ENCODE results near the gene LSM12. TPM values are rescaled to one million over a fixed set of nuclear protein-coding genes. Genes with fewer than 3 reads are reported as not detected.

LSM12 gene
- total RNA-seq, 4 donors from 2014 or later = 37.8 to 59.2 (median 46.0) TPM

DNA sequence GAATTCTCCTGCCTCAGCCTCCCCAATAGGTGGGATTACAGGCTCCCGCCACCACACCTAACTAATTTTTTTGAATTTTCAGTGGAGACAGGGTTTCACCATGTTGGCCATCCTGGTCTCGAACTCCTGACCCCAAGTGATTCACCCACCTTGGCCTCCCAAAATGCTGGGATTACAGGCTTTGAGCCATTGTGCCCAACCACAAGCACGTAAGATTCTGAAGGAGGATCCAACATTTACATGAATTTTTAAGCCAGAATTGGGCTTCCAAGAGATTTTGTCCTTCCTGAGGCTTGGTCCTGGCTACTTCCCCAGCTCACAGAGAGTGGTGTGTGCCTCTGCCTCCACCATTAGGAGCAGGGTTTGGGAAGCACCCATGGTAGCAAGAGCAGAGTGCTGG, 15.2 kb upstream of the LSM12 start:
- H3K27ac ChIP-seq (replicated peaks in 1 of 4) = no peak overlapping the region
- no peaks in the 10 kb centered on the region for H3K27me3 ChIP-seq
- intact Hi-C loops (cut with DNase I) = no loop called here
- no peak for DNase-seq (ENCODE audit: extremely low spot score)
- peaks cover 47 to 100% (median 96%) of the 10 kb centered on the region in 4 donors for H3K36me3 ChIP-seq
- TF ChIP-seq POLR2A (IDR thresholded peaks at IDR 0.05; ENCODE audit: low read depth) = no peak
- no peak for TF ChIP-seq EP300 (IDR thresholded peaks at IDR 0.05)
- TF ChIP-seq, protein P1, sequence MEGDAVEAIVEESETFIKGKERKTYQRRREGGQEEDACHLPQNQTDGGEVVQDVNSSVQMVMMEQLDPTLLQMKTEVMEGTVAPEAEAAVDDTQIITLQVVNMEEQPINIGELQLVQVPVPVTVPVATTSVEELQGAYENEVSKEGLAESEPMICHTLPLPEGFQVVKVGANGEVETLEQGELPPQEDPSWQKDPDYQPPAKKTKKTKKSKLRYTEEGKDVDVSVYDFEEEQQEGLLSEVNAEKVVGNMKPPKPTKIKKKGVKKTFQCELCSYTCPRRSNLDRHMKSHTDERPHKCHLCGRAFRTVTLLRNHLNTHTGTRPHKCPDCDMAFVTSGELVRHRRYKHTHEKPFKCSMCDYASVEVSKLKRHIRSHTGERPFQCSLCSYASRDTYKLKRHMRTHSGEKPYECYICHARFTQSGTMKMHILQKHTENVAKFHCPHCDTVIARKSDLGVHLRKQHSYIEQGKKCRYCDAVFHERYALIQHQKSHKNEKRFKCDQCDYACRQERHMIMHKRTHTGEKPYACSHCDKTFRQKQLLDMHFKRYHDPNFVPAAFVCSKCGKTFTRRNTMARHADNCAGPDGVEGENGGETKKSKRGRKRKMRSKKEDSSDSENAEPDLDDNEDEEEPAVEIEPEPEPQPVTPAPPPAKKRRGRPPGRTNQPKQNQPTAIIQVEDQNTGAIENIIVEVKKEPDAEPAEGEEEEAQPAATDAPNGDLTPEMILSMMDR (IDR thresholded peaks at IDR 0.05) = no peak
- TF ChIP-seq POLR2AphosphoS5 (IDR thresholded peaks at IDR 0.05) = no peak
- H3K4me3 ChIP-seq = no peak overlapping the region
- no peaks in the 10 kb centered on the region for H3K9me3 ChIP-seq
- H3K4me1 ChIP-seq = peaks cover 8 to 25% (median 13%) of the 10 kb centered on the region in 4 donors
- WGBS = 93% methylated on average over 3 of the region's 3 CpGs

DNA sequence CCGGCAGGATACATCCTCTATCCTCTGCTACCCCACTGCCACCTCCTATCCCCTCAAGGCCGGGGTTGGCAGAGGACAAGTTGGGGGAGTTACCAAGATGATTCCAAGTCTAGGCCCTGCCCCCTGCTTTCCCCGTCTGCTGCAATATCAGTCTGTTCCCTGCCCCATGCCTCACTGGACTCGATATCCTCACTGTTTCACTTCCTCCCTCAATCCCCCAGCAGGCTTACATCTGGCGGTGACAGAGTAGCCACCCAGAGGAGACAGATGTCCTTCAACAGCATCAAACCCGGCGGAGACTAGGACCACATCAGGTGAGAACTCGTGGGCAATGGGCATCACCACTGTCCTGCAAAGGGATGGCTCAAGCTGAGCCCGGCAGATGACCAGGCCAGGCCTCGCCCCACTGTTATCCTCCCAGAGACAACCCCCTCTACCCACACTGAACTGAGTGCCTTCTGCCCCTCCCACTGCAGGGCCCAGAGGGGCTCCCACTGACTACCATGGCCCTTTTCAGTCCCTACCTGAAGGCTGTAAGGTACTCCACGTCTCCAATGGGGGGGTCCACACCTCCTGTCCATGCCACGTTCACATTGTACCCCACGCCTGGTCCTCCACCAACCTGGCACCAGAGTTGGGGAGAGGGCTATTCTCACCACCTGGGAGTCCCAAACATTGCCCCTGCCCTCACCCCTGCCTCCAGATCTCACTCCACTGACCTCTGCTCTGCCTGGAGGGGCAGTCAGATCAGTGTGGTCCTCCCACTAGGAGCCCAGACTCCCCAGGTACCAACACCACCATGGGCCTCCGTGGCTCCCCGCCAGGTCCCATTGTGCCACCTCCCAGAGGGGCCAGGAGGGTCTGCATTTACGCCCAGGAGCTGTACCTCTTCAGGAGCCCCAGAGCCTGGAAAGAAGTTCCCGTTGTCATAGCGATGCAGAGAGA, 13.7 kb upstream of the LSM12 start:
- TF ChIP-seq POLR2A (IDR thresholded peaks at IDR 0.05; ENCODE audit: low read depth) = no peak
- TF ChIP-seq EP300 (IDR thresholded peaks at IDR 0.05) = no peak
- no peak for TF ChIP-seq POLR2AphosphoS5 (IDR thresholded peaks at IDR 0.05)
- TF ChIP-seq, protein P1 (IDR thresholded peaks at IDR 0.05) = no peak
- Histone ChIP-seq H3K36me3 (peaks cover 59 to 100% (median 97%) of the 10 kb centered on the region in 4 donors), H3K4me1 (peaks cover 8 to 27% (median 9%) of the 10 kb centered on the region in 4 donors), H3K27ac (replicated peaks in 1 of 4) (no peak overlapping the region), H3K27me3 (no peaks in the 10 kb centered on the region), H3K4me3 (no peak overlapping the region), H3K9me3 (no peaks in the 10 kb centered on the region)
- no peak for DNase-seq (ENCODE audit: extremely low spot score)
- intact Hi-C loops (cut with DNase I) = no loop called here
- 59% methylated on average over 12 of the region's 18 CpGs for WGBS

DNA sequence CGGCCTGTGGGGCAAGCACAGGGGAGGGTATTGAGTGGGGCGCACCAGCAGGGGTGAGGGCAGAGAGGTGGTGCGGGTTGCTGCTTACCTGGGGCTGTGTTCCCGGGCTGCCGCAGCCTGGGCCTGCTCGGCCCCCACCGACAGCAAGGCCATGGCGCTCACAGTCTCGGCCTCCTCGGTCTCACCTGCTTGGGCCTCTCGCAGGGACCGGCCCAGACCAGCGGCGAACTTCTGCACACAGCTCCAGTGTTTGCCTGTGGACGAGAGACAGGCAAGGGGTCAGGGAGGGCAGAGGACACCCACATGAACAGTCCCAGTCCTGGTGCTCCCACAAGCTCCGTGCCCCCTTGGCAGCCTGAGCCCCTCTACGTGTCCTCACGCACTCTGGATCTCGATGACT, 11.9 kb upstream of the LSM12 start:
- Histone ChIP-seq H3K27ac (replicated peaks in 1 of 4) (no peak overlapping the region), H3K4me1 (peaks cover 8 to 25% (median 16%) of the 10 kb centered on the region in 4 donors), H3K27me3 (no peaks in the 10 kb centered on the region), H3K36me3 (peaks cover 59 to 100% (median 95%) of the 10 kb centered on the region in 4 donors), H3K4me3 (no peak overlapping the region), H3K9me3 (no peaks in the 10 kb centered on the region)
- WGBS = 90% methylated on average over 11 of the region's 19 CpGs
- intact Hi-C loops (cut with DNase I) = no loop called here
- TF ChIP-seq POLR2A (IDR thresholded peaks at IDR 0.05; ENCODE audit: low read depth) (no peak), EP300 (IDR thresholded peaks at IDR 0.05) (no peak), POLR2AphosphoS5 (IDR thresholded peaks at IDR 0.05) (no peak)
- TF ChIP-seq, protein P1 (IDR thresholded peaks at IDR 0.05) = no peak
- no peak for DNase-seq (ENCODE audit: extremely low spot score)

DNA sequence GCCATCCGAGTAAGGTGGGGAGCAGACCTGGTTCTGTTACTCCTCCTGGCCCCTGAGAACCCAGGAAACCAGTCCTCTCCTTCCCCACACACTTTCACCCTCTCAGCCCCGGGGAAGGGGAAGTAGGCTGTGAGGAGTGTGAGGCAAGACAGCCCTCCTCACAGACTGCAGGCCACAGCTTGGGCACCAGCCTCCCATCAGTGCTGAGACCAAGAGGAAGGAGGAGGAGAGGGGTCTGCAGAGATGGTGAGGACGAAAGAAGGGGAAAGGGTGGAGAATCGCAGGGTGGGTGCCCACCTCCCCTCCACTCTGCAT, 11.1 kb upstream of the LSM12 start:
- TF ChIP-seq POLR2A (IDR thresholded peaks at IDR 0.05; ENCODE audit: low read depth) (no peak), POLR2AphosphoS5 (IDR thresholded peaks at IDR 0.05) (no peak), EP300 (IDR thresholded peaks at IDR 0.05) (no peak)
- TF ChIP-seq, protein P1 (IDR thresholded peaks at IDR 0.05) = no peak
- no peak for DNase-seq (ENCODE audit: extremely low spot score)
- intact Hi-C loops (cut with DNase I) = no loop called here
- Histone ChIP-seq H3K9me3 (no peaks in the 10 kb centered on the region), H3K36me3 (peaks cover 51 to 91% (median 87%) of the 10 kb centered on the region in 4 donors), H3K27ac (replicated peaks in 1 of 4) (peak overlapping the region in 3 of 4 donors; percentile 29 to 52 (median 49)), H3K27me3 (no peaks in the 10 kb centered on the region), H3K4me1 (peaks cover 8 to 33% (median 24%) of the 10 kb centered on the region in 4 donors), H3K4me3 (no peak overlapping the region)
- WGBS = 69% methylated on average over 4 of the region's 4 CpGs
